GM18867 (cell line): Measurements from ENCODE around the gene ATP6V1B1.

Source experiments
- ATAC-seq: cut with Tn5 transposase; IDR thresholded peaks from one replicate; pipeline ENCODE4 v1.9.1; 2021; ENCODE audit warnings: mild to moderate bottlenecking, moderate library complexity; ENCODE audit not compliant: unreplicated experiment

The ATP6V1B1 gene

DNA sequence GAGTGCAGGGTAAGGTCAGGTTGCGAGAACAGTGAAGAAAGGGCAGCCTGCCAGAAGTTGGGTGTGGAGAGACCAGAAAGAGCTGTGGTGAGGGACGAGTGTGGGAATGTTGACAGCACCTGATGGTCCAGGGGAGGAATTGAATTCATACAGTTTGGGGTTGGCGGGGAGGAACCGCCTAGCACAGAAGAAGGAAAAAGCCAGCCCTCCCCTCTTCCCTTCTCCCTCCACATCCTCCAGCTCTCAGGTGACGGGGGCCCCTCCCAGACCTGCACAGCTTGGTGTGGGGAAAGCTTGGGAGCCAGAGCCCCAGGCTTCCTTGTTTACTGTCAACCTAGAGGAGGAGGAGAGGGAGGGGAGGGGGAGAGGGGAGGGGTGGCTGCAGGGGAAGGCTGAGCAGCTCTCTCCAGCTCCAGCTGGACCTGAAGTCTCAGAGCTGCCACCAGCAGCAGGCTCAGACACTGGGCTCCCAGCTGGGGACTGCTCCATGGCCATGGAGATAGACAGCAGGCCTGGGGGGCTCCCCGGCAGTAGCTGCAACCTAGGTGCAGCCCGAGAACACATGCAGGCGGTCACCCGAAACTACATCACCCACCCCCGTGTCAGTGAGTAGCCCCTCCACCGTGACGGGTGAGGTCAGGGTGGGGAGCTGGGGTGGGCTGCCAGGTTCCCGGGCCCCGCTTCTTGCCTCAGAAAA lies at the start of gene ATP6V1B1:
TSS of gene ATP6V1B1 (plus strand) at position 433 of the 697 bp plus-strand sequence. CDS start at position 488, 55 bp downstream.
- ATAC-seq = no peak

DNA sequence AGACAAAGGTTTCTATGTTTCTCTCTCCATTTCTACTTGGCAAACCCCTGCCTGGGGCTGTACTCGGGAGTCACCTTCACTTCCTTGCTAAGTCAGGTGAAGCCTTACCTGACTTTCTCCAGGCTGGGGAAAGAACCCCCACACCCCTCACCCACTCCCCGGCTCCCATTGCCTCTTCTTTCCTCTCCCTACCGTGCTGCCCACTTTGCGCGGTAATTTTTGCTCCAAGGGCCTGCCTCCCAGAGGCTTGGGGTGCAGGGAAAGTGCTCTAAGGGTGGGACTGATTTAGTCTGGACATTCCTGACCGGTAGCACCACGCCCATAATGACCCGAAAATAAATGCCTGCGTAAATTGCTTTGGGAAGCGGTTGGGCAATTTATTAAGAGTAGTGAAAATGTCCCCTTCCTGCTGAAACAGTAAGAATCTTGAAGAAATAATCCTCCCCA lies 49.1 kb upstream of the ATP6V1B1 start:
- no peak for ATAC-seq

DNA sequence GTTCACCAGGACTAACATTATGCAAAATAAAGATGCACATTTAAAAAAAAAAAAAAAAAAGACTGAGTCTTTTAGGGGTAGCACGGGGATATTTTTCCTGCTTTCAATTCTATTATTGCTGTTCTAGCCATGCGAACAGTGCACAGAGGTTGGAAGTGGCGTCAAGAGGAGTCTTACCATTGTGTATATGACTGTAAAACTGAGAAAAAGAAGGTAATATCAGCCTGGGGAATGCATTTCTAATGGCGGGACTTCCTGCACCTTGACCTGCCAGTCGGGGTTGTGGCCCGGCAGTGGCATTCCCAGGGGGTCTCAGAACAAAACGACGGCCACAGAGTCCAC lies 48.5 kb upstream of the ATP6V1B1 start:
- ATAC-seq = no peak

DNA sequence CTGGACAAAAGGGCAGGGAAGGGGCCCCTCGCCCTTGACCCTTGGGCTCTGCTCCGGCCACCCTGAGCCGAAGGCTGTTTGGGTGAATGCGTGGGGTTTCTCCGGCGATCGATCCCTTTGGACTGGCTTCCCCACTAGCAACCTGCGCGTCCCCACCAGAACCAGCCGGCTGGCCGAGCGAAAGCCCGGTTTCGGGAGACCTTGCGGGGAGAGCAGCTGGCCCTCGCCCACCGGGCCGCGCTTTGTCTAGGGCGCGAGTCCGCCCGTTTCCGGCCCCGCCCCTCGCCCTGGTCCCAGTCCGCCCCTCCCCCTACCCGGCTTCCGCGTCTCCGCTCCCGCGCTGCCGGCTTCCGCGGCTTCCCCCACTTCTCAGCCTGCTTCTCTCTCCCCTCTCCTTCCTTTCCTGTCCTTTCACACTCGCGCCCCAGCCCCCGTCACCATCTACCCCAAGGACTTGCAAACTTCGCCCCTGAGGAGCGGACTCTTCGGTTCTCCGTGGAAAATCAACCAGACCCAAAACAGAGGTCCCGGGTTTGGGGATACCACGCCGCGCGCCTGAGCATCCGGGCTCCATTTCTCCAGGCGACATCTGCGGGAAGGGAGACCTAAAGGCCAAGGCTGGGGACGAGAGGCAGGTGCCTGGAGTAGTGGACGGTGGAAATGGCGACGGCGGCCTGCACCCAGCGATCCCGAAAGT lies 48.0 kb upstream of the ATP6V1B1 start:
- no peak for ATAC-seq

DNA sequence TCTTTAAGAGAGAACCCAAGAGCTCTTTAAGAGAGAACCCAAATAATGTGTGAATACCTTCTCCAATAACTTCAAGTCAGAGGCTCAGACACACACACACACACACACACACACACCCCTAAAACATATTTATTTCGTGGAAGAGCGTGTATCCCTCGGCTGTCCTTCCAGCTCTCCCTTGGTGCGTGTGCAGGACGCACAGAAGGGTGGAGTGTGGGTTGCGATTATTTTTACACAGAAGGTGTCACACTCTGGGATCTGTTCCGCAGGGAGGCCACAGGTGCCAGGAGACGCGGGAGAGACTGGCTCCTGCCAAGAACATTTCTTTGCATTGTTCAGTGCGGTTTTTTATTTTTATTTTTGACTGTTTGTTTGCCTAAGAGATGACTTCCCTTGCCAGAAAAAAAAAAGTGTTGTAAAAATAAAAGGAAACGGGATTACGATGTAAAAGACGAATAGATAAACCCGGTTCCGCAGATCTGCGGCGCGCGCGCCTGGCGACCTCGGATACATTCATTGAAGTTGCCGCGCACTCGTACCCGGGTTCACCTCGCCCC lies 47.3 kb upstream of the ATP6V1B1 start:
- no peak for ATAC-seq

DNA sequence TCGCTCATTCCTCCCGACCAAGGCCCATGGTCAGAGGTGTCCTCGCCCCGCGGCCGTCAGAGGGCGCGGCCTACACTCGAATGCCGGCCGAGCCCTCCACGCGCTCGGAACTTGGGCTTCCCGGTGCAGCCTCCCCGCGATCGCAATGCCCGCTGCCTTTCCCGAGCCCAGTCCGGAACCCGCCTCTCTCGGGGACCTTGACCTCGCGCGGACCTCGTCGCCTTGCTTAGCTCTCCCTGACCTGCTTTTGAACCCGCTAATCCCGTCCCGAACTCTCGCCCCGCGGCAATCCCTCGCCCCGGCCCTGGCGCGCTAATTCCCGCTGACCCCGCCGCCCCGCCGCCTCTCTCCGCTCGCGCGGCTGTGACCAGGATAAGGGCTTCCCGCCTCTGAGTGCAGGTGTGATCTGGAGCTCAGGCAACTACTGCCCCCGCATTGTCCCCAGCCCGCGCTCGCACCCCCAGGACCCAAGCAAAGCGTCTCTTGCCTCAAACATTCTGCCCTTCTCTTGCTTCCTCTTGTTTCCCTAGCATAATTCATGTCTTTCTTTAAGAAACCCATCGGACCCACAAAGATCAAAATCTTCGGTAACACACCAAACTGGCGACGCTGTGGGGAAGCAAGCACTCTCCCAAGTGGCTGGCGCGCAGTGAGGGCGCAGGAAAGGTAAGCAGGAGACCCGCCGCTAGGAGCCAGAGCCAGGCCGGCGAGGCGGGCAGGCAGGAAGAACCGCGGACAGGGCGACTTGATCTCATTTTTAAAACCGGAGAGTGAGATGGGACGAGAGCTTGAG lies 46.6 kb upstream of the ATP6V1B1 start:
- ATAC-seq = no peak

DNA sequence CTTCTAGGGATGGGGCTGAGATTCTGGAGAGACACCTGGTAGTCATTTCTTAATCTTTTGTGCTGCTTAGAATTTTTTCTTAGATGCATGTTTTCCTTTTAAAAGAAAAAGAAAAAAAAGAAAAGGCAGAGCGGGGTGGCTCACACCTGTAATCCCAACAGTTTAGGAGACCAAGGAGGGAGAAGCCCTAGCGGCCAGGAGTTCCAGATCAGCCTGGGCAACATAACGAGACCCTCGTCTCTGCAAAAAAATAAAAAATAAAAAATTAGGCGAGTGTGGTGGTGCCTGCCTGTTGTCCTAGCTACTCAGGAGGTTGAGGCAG lies 46.0 kb upstream of the ATP6V1B1 start:
- ATAC-seq = no peak

DNA sequence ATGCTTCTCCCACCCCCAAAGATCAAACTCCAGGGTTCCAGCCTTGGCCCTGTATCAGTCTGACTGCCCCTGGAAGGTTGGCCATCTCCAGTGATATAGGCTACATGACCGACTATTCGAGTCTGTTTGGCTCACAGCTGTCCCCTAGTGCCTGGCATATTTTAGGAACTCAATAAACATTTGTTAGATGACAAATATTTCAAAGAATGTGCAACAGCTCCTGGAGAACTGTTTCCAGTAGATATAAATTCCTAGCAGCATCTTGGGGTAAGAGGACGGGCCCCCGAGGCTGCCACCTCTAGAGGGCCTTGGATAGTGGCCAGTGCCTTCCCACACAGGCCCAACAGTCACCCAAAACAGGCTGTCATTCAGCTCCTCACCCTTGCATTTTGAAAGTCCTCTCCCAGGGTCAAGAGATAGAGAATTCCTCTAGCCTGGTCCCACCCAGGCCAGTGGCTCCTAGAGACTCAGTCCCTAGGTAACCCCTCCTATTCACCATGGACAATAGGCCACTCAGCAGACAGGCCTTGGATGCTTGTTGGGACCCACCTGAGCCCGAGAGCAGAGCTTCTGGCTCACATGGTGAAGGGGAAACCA lies 45.1 kb upstream of the ATP6V1B1 start:
- ATAC-seq = no peak

DNA sequence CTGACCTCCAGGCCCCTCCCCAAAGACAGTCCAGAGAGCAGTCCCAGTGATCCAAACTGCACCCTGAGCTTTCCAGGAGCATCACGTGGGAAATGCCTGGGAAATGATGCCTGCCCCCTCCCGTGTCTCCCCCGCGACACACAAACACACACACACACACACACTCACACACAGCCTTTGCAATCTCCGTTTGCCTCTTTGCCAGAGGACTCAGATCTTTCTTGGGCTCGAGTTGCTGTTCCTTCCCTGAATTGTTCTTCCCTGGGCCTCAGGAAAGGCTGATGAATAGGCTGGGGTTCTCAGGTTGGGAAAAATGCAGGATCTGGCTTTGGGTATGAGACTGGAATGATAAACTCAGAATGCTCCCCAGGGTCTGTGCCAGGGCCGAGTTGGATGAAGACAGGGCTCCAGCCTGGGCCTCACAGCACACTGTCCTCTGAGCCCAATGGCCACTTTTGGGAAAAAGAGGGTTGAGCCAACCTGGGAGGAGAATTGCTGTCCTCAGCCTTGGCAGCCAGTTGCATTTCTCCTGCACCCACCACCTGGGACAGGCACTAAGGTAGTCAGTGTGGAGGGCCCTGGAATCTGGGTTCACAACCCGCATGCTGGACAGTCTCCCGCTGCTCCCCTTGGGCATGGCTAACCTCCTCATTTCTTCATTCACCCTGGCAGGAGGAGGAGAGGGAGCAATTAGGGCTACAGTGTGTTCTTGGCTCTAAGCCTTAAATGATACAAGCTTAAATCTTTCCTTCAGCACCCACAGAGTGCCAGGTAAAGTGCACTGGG lies 43.9 kb upstream of the ATP6V1B1 start:
- ATAC-seq = no peak

DNA sequence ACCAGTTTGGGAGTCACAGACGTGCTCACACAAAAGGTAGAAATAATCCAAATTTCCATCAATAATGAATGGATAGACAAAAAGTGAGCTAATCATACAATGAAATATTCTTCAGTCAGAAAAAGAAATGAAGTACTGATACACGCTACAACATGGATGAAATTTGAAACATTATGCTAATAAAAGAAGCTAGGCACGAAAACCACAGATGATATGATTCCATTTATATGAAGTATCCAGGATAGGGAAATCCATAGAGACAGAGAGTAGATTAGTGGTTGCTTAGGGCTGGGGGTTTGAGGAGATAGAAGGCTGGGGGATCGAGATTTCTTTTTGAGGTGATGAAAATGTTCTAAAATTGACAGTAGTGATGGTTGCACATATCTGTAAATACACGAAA lies 43.0 kb upstream of the ATP6V1B1 start:
- ATAC-seq = no peak

DNA sequence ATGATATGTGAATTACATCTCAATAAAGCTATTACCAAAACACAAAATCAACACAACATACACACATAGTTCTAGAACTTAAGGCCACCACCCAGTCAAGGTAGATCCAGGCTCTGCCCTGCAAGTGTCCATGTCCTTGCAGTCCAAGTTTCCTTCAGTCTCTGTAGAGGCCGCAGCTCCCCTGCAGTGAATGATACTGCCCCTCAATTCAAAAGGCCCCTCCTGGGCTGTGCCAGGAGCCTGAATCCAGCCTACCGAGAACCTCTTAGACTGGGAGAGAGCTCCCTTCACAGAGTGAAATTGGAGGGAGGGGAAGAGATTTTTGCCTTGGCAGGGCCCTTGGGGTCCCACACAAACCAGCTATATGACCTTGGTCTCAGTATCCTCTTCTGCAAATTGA lies 42.5 kb upstream of the ATP6V1B1 start:
- no peak for ATAC-seq

DNA sequence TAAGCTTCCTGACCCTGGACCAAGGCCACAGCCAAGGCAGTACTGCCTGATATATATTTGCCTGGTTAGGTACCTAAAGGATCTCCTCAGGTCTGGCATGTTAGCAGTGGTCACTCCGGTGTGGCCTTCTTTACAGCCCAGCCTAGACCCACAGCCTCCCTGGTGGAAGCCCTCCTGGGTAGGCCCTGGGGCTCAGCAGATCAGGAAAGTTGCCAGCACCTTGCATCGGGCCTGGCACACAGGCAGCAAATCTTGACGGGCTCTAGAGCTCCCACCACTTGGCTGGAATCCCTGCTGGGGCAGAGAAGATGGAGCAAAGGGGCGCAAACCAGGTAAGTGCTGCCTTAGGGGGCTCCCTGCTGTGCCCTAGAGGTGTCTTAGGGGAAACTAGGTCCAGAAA lies 40.9 kb upstream of the ATP6V1B1 start:
- ATAC-seq = no peak

DNA sequence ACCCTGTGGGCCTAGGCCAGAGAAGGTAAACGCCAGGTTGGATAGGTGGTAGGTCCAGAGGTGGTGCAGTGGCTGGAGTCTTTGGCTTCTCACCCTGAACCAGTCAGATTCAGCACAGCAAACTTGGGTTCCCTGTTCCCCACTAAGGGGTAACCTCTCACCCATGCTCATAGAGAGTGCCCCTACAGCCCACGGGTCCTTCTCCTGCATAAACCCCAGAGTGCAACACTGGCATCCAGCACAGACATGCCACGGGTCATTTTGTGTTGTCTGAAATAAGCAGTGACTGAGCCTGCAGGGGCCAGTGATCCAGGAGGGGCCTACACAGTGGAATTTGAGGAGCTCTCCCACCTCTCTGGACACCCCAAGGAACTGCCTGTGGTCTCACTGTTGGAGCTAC lies 40.5 kb upstream of the ATP6V1B1 start:
- ATAC-seq = no peak

DNA sequence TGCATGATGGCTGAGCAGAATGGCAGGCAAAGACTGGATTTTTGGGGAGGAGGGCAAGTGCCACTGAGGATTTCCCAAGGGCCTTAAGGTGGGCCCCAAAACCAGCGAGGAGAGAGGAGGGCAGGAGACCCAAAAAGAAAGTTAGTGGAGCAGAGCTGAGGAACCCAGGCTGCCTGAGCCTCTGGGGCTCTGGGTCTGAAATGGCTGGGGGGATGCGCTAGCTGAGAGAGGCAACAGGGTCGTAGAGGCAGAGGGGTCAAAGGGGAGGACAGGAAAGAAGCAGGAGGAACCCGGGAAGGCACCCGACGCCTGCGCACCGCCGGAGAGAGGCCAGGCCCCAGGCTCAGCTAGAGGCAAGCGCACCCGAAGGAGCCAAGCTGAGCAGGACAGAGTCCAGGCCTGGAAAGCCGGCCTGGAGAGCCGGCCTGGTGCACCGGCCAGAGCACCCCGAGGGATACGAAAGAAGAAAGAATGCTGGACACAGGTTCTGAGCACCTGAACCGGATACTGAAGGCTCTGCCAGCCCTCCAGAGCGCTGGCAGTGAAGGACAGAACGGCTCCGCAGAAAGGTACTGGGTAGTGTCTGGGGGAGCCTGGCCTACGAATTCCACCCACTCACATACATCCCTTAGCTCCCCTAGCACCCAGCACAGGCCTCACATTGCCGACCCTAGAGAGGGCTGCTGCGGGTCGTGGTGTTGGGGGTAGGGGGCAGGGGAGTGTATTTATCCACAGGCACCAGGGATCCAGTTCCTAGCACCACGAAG lies 39.5 kb upstream of the ATP6V1B1 start:
- no peak for ATAC-seq

DNA sequence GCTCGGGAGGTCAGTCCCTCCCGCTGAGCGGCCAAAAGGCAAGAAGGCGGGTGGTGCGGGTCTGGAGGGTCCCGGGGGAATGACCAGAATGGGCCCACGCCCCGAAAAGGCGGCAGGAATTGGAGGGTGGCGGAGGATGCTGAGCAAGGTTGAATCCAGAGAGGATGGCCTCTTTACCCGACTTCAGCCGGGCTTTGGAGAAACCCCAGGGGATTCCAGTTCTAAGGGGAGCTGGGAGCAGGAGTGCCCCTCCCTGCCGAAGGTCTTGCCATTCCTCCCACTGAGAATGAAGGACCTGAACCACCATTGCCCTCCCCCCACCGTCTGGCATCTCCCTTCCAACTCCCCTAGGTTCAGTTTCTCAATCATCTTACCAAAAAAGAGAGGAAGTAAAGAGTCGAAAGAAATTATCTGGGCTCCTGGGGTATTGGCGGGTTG lies 38.9 kb upstream of the ATP6V1B1 start:
- ATAC-seq = no peak

DNA sequence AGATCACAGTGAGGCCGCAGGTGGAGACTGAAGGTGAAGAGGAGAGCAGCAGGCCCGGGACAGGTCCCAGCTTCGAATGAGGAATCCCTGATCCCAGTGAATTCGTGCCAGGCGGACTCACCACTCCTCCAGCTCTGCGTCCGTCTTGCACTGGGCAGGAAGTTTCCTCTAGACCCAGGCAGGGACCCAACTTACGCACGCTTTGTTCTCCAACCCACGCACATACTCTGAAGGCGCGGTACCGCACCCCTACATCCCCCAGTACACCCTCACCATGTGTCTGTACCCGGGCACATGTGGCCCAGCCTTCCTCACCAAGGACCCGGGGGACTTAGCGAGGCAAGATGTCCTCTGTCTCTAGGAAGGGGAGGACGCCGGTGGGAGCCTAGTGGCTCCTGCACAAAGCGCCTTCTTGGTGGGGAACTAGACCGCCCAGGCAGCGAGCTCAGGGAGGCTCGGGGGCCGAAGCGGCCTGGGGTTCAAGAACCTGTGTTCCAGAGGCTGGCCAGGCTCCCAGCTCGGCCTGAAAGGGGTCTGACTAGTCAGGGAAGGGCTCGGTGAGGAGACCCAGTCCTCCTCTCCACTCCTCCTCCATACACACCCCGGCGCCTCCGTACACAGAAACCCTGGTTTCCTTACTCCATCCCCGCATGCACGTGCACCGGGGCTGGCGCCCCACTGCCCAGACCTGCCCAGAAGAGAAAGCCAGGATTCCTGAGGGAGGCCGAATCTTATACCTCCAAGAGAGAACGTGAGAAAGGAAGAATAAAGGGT lies 38.3 kb upstream of the ATP6V1B1 start:
- no peak for ATAC-seq

DNA sequence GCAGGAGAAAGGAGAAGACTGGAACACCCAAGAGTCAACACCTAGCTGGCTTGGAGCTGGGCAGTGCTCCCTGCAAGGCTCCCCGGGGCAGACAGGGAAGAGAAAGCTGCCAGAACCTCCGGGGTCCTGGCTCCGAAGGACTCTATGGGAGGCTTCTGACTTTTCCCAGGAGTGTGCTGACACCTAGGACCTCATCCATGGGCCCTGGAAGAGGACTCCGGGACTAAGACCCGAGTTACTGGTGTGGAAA lies 37.8 kb upstream of the ATP6V1B1 start:
- no peak for ATAC-seq

DNA sequence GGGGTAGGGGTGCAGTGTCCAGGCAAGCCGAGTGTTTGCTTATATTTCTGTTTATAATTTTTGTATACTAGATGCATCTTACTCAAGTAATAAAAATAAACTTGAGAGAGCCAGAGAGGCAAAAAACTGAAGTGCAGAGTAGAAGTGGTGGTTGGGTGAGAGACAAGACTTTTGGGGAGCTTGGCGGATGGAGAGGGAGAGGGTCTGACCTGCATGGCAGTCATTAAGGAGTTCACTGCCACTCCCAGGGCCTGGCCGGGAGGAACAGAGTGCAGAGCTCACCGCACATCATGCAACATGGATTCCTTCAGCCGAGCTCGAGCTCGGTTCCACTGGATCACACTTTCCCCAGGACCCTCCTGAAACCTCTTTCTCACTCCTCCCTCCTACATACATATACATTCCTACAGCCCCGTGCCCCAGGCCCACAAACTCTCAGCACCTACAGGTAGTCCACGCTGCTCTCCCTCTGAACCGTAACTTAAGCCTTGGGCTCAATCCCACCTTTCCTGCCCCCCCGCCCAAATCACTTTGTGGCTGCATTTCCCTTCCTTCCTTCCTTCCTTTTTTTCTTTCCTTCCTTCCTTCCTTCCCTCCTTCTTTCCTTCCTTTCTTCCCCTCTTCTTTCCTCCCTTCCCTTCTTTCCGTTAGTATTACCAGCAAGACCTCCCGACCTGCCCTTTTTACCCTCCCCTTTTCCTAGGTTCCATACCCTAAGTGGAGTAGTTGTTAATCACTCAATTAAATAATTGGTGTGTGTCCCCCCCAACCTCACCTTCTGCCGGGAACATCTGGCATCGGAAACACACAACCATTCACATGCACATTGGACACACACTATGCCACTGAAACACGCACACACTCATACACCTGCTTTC lies 37.1 kb upstream of the ATP6V1B1 start:
- no peak for ATAC-seq
